IMR-90 (cell line): Measurements from ENCODE around the gene LRFN5. TPM values are rescaled to one million over a fixed set of nuclear protein-coding genes. Genes with fewer than 3 reads are reported as not detected.
A peak's percentile ranks its signal among the peaks of the same experiment; 100 is the strongest.

ENCODE experiments used
- ATAC-seq: fragments of 200-7000 bp; cut with Tn5 transposase; 2 replicates; pipeline ENCODE4 v1.9.1; 2020; ENCODE audit warnings: low read depth, mild to moderate bottlenecking, moderate library complexity
- BruUV-seq: library from RNA; stranded (reverse); fragments of 400-500 nt; replicated peaks from 2 replicates; lab custom pipeline; 2021; lab: Mats Ljungman, UMichigan
- CTCF ChIA-PET: fragments of 300-600 bp; formaldehyde crosslinking; extraction: SDS; loops from one replicate; lab custom pipeline; 2021; ENCODE audit warnings: antibody characterized with exemption; lab: Yijun Ruan, JAX
- POLR2A ChIA-PET: fragments of 300-600 bp; sonication (Branson Sonifier 250); formaldehyde crosslinking; loops from one replicate; lab custom pipeline; 2022; ENCODE audit warnings: antibody characterized with exemption; ENCODE audit not compliant: unreplicated experiment; lab: Charles Lee
- DNase-seq: peaks from one replicate; pipeline ENCODE4 v3.0.0; 2013
- H2AFZ ChIP-seq: replicated peaks from 2 replicates; pipeline ENCODE3; 2013; ENCODE audit warnings: low read length, mild to moderate bottlenecking; ENCODE audit not compliant: poor library complexity
- H2AK5ac ChIP-seq: 2 replicates; pipeline ENCODE4 v1.6.1; 2013; ENCODE audit warnings: low read depth, low read length, inconsistent platforms
- H2AK9ac ChIP-seq: replicated peaks from 2 replicates; pipeline ENCODE3; 2013; ENCODE audit warnings: mild to moderate bottlenecking, low read depth, low read length, moderate library complexity; ENCODE audit not compliant: poor library complexity
- H2BK120ac ChIP-seq: 2 replicates; pipeline ENCODE4 v1.6.1; 2013; ENCODE audit warnings: low read depth, low read length, inconsistent platforms
- H2BK15ac ChIP-seq: 3 replicates; pipeline ENCODE4 v1.6.1; 2013; ENCODE audit warnings: low read depth, low read length, inconsistent platforms
- H2BK20ac ChIP-seq: 2 replicates; pipeline ENCODE4 v1.6.1; 2013; ENCODE audit warnings: low read depth, mild to moderate bottlenecking, inconsistent platforms, low read length, moderate library complexity
- H2BK5ac ChIP-seq: 2 replicates; pipeline ENCODE4 v1.6.1; 2013; ENCODE audit warnings: mild to moderate bottlenecking, low read depth, low read length, inconsistent platforms; ENCODE audit not compliant: poor library complexity, severe bottlenecking
- H3K14ac ChIP-seq: replicated peaks from 2 replicates; pipeline ENCODE4 v1.6.1; 2013; ENCODE audit warnings: low read depth, low read length, inconsistent platforms
- H3K18ac ChIP-seq: 2 replicates; pipeline ENCODE4 v1.6.1; 2013; ENCODE audit warnings: low read depth, low read length, control low read depth
- H3K23ac ChIP-seq: 2 replicates; pipeline ENCODE4 v1.6.1; 2013; ENCODE audit warnings: low read depth, low read length, inconsistent platforms
- H3K27ac ChIP-seq: 2 replicates; pipeline ENCODE4 v1.5.1; 2013; ENCODE audit warnings: mild to moderate bottlenecking, control low read depth, low read length; ENCODE audit not compliant: insufficient read depth
- H3K27me3 ChIP-seq: 2 replicates; pipeline ENCODE4 v1.6.1; 2013; ENCODE audit warnings: low read length; ENCODE audit not compliant: control insufficient read depth, insufficient read depth
- H3K36me3 ChIP-seq: 2 replicates; pipeline ENCODE4 v1.6.1; 2013; ENCODE audit warnings: low read length, mixed read lengths; ENCODE audit not compliant: control insufficient read depth, insufficient read depth
- H3K4ac ChIP-seq: 2 replicates; pipeline ENCODE4 v1.6.1; 2013; ENCODE audit warnings: low read depth, low read length, inconsistent platforms
- H3K4me1 ChIP-seq: 2 replicates; pipeline ENCODE4 v1.6.1; 2013; ENCODE audit warnings: low read length, mixed read lengths; ENCODE audit not compliant: control insufficient read depth, insufficient read depth
- H3K4me2 ChIP-seq: 2 replicates; pipeline ENCODE4 v1.6.1; 2013; ENCODE audit warnings: low read depth, mild to moderate bottlenecking, control low read depth, low read length, moderate library complexity
- H3K4me3 ChIP-seq: 2 replicates; pipeline ENCODE4 v1.5.1; 2013; ENCODE audit warnings: low read depth, mild to moderate bottlenecking, control low read depth, low read length, moderate library complexity; ENCODE audit not compliant: insufficient read depth
- H3K56ac ChIP-seq: 2 replicates; pipeline ENCODE4 v1.6.1; 2013; ENCODE audit warnings: low read length, inconsistent platforms; ENCODE audit not compliant: insufficient read depth; ENCODE audit errors: extremely low read depth
- H3K79me1 ChIP-seq, 2 experiments: 2 replicates each; pipeline ENCODE4 v1.6.1; 2013; ENCODE audit warnings: low read length in 2 of 2, inconsistent platforms in 1 of 2, low read depth in 1 of 2
- H3K9ac ChIP-seq: 2 replicates; pipeline ENCODE4 v1.6.1; 2013; ENCODE audit warnings: low read depth, low read length, control low read depth
- H3K9me1 ChIP-seq: 2 replicates; pipeline ENCODE4 v1.6.1; 2013; ENCODE audit warnings: low read length, inconsistent platforms; ENCODE audit not compliant: insufficient read depth
- H3K9me3 ChIP-seq: 2 replicates; pipeline ENCODE4 v1.6.1; 2013; ENCODE audit warnings: low read length; ENCODE audit not compliant: control insufficient read depth, insufficient read depth
- H4K20me1 ChIP-seq: 2 replicates; pipeline ENCODE4 v1.6.1; 2013; ENCODE audit warnings: low read length, inconsistent platforms; ENCODE audit not compliant: insufficient read depth
- H4K5ac ChIP-seq: 2 replicates; pipeline ENCODE4 v1.6.1; 2013; ENCODE audit warnings: mild to moderate bottlenecking, low read depth, low read length, control low read depth
- H4K8ac ChIP-seq, 2 experiments: 2 replicates each; pipeline ENCODE4 v1.6.1; 2013; ENCODE audit warnings: low read depth in 2 of 2, low read length in 2 of 2, control low read depth in 1 of 2, inconsistent platforms in 1 of 2
- H4K91ac ChIP-seq: 2 replicates; pipeline ENCODE4 v1.6.1; 2013; ENCODE audit warnings: low read depth, low read length, inconsistent platforms; ENCODE audit not compliant: insufficient read depth
- CEBPB ChIP-seq: IDR thresholded peaks from 2 replicates; pipeline ENCODE4 v1.6.1; 2012; ENCODE audit warnings: low read depth, low read length, improper control_type of control experiment
- CHD1 ChIP-seq: IDR thresholded peaks from 2 replicates; pipeline ENCODE4 v1.6.1; 2012; ENCODE audit warnings: low read depth, low read length, improper control_type of control experiment
- FOS ChIP-seq: fragments of 150-350 bp; IDR thresholded peaks from 2 replicates; pipeline ENCODE4 v1.6.1; 2016; ENCODE audit warnings: low read depth, low read length
- MAFK ChIP-seq: IDR thresholded peaks from 2 replicates; pipeline ENCODE4 v1.6.1; 2012; ENCODE audit warnings: low read depth, low read length, improper control_type of control experiment
- NFE2L2 ChIP-seq: fragments of 150-350 bp; IDR thresholded peaks from 2 replicates; pipeline ENCODE4 v1.6.1; 2016; ENCODE audit warnings: low read depth, mild to moderate bottlenecking, low read length
- POLR2A ChIP-seq: IDR thresholded peaks from 2 replicates; pipeline ENCODE4 v1.6.1; 2012; ENCODE audit warnings: mild to moderate bottlenecking, low read depth, low read length
- RAD21 ChIP-seq: IDR thresholded peaks from 2 replicates; pipeline ENCODE4 v1.6.1; 2012; ENCODE audit warnings: low read length, improper control_type of control experiment
- RCOR1 ChIP-seq: IDR thresholded peaks from 2 replicates; pipeline ENCODE4 v1.6.1; 2012; ENCODE audit warnings: mild to moderate bottlenecking, low read length, improper control_type of control experiment; ENCODE audit not compliant: insufficient replicate concordance
- RFX5 ChIP-seq: IDR thresholded peaks from 2 replicates; pipeline ENCODE4 v1.8.0; 2012; ENCODE audit warnings: low read depth, mild to moderate bottlenecking, low read length, moderate library complexity
- SMC3 ChIP-seq: fragments of 150-350 bp; IDR thresholded peaks from 2 replicates; pipeline ENCODE4 v1.6.1; 2016; ENCODE audit warnings: low read depth, mild to moderate bottlenecking, antibody characterized with exemption, low read length, moderate library complexity
- WGBS, 2 experiments: methylation state at CpG; one replicate each; pipeline versions ENCODE4 v1.1.5 to v1.1.7; 2013; ENCODE audit warnings: missing lambda C conversion rate in 2 of 2; ENCODE audit not compliant: insufficient read length in 1 of 2; ENCODE audit errors: extremely low coverage in 2 of 2; 5-methylcytosine and 5-hydroxymethylcytosine counted together
- dilution Hi-C: fragments of 300-500 bp; cut with HindIII; formaldehyde crosslinking; loops from one replicate; pipeline ENCODE4 v1.14.3; 2018; ENCODE audit warnings: low sequenced_read_pairs; ENCODE audit not compliant: unreplicated experiment
- in situ Hi-C: fragments of 300-500 bp; cut with MboI; formaldehyde crosslinking; loops from 3 replicates; pipeline ENCODE4 v1.14.3; 2019; ENCODE audit warnings: low sequenced_read_pairs, inconsistent platforms, mixed read lengths
- intact Hi-C: fragments of 100-400 bp; cut with micrococcal nuclease; formaldehyde crosslinking; loops from 2 replicates; pipeline ENCODE4 v1.10.0; 2022
- polyA plus RNA-seq, 3 experiments: library from polyadenylated mRNA; depleted of rRNA; stranded (reverse); fragments of >200 nt; gene quantifications; 2 replicates each; pipeline ENCODE4 v1.2.3, GENCODE V29; 2012; ENCODE audit warnings: low replicate concordance in 1 of 3
- total RNA-seq: library from RNA; depleted of rRNA; stranded (reverse); fragments of >200 nt; gene quantifications from 2 replicates; pipeline ENCODE4 v1.2.3, GENCODE V29; 2012
- TF ChIP-seq, protein P1 (sequence below): fragments of 150-350 bp; IDR thresholded peaks from 2 replicates; pipeline ENCODE4 v1.6.1; 2016; ENCODE audit warnings: low read depth, mild to moderate bottlenecking, low read length, moderate library complexity, borderline replicate concordance
- TF ChIP-seq, protein P2 (sequence below): conservative IDR thresholded peaks from 2 replicates; pipeline ENCODE4 v1.5.1; 2012; ENCODE audit warnings: mild to moderate bottlenecking, low read depth, low read length, improper control_type of control experiment

Gene LRFN5
- total and polyA plus RNA-seq, 2 of the 4 experiments (the other 2 are of a cell fraction): 1.8 to 3.6 TPM

DNA sequence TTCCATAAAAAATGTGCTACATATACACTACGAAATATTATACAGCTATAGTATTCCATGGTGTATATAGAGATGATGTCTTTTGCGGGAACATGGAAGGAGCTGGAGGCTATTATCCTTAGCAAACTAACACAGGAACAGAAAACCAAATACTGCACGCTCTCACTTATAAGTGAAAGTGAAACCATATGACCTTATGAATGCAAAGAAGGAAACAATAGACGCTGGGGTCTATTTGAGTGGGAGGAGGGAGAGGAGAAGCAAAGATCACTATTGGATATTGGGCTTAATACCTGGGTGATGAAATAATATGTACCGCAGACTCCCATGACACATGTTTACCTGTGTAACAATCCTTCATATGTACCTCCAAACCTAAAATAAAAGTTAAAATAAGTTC is 142.8 kb downstream of the LRFN5 start:
- Histone ChIP-seq H3K4ac (no peak overlapping the region), H3K36me3 (no peaks in the 10 kb centered on the region), H3K9me3 (no peaks in the 10 kb centered on the region), H2BK15ac (no peak overlapping the region), H3K79me1 (no peaks in the 10 kb centered on the region), H3K23ac (no peak overlapping the region), H3K4me1 (no peaks in the 10 kb centered on the region), H3K4me3 (no peak overlapping the region), H3K18ac (no peak overlapping the region), H3K27me3 (no peaks in the 10 kb centered on the region), H3K9ac (no peak overlapping the region), H3K27ac (no peak overlapping the region), H3K9me1 (no peaks in the 10 kb centered on the region), H2AK9ac (no peak overlapping the region), H2BK5ac (no peak overlapping the region), H3K4me2 (peak overlapping the region; percentile 35; the same call in 1 of the 2 replicates), H2BK20ac (no peak overlapping the region), H2AK5ac (no peak overlapping the region), H4K5ac (no peak overlapping the region; the same call in 1 of the 2 replicates), H4K20me1 (no peaks in the 10 kb centered on the region), H2AFZ (no peak overlapping the region), H4K8ac (no peak overlapping the region), H2BK120ac (no peak overlapping the region), H4K91ac (no peak overlapping the region), H3K56ac (no peak overlapping the region), H3K14ac (no peak overlapping the region)
- CTCF ChIA-PET: no interaction called here
- intact Hi-C loops: loop anchor here (5.0 kb wide), 1 partner anchor 1452 kb away; no protein-coding TSS in a partner anchor
- TF ChIP-seq RCOR1 (no peak), MAFK (no peak), RAD21 (no peak), NFE2L2 (no peak), POLR2A (no peak), SMC3 (no peak), RFX5 (no peak), FOS (no peak), CHD1 (no peak), CEBPB (no peak)
- TF ChIP-seq, protein P1, sequence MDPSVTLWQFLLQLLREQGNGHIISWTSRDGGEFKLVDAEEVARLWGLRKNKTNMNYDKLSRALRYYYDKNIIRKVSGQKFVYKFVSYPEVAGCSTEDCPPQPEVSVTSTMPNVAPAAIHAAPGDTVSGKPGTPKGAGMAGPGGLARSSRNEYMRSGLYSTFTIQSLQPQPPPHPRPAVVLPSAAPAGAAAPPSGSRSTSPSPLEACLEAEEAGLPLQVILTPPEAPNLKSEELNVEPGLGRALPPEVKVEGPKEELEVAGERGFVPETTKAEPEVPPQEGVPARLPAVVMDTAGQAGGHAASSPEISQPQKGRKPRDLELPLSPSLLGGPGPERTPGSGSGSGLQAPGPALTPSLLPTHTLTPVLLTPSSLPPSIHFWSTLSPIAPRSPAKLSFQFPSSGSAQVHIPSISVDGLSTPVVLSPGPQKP: no peak
- TF ChIP-seq, protein P2, sequence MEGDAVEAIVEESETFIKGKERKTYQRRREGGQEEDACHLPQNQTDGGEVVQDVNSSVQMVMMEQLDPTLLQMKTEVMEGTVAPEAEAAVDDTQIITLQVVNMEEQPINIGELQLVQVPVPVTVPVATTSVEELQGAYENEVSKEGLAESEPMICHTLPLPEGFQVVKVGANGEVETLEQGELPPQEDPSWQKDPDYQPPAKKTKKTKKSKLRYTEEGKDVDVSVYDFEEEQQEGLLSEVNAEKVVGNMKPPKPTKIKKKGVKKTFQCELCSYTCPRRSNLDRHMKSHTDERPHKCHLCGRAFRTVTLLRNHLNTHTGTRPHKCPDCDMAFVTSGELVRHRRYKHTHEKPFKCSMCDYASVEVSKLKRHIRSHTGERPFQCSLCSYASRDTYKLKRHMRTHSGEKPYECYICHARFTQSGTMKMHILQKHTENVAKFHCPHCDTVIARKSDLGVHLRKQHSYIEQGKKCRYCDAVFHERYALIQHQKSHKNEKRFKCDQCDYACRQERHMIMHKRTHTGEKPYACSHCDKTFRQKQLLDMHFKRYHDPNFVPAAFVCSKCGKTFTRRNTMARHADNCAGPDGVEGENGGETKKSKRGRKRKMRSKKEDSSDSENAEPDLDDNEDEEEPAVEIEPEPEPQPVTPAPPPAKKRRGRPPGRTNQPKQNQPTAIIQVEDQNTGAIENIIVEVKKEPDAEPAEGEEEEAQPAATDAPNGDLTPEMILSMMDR: no peak
- DNase-seq (no peak), ATAC-seq (no peak)
- no CpG with 5 or more reads among the region's 5 CpGs for WGBS, 2 experiments
- POLR2A ChIA-PET: no interaction called here
- in situ Hi-C loops: no loop called here
- dilution Hi-C loops: no loop called here
- BruUV-seq: no TSS peak
